Smooth muscle cell of the brain vasculature (primary cell): ENCODE data around the gene WFDC12.

ENCODE experiments used
- DNase-seq: peaks from one replicate; pipeline ENCODE4 v3.0.0-alpha.2; 2012; ENCODE audit warnings: low read depth, low spot score

WFDC12 gene

GRCh38 chr20:45091366-45091765 lies 32.9 kb downstream of the WFDC12 start:
- DNase-seq = no peak

- no peak for DNase-seq
Observed at GRCh38 chr20:45090481-45090880, 33.8 kb downstream of the WFDC12 start.

- no peak for DNase-seq
Observed at GRCh38 chr20:45088247-45088646, 36.0 kb downstream of the WFDC12 start.

- DNase-seq = no peak
Observed at GRCh38 chr20:45087814-45088213, 36.5 kb downstream of the WFDC12 start.

- DNase-seq = no peak
Observed at GRCh38 chr20:45087097-45087790, 37.0 kb downstream of the WFDC12 start.

- no peak for DNase-seq
Observed at GRCh38 chr20:45085867-45086266, 38.4 kb downstream of the WFDC12 start.

- no peak for DNase-seq
Observed at GRCh38 chr20:45085289-45085688, 39.0 kb downstream of the WFDC12 start.

- no peak for DNase-seq
Observed at GRCh38 chr20:45083127-45083526, 41.1 kb downstream of the WFDC12 start.

GRCh38 chr20:45082468-45082867 lies 41.8 kb downstream of the WFDC12 start:
- no peak for DNase-seq

- no peak for DNase-seq
Observed at GRCh38 chr20:45080867-45081624, 43.2 kb downstream of the WFDC12 start.

- no peak for DNase-seq
Observed at GRCh38 chr20:45077559-45077958, 46.7 kb downstream of the WFDC12 start.
